Thoracic aorta (tissue), 2 donors: Measurements from ENCODE around the gene C10orf62. TPM values are rescaled to one million over a fixed set of nuclear protein-coding genes. Genes with fewer than 3 reads are reported as not detected.

Experiments used
- ATAC-seq: fragments of 150-250 bp; one replicate; pipeline ENCODE4 v1.8.0; 2017; ENCODE audit warnings: low read depth; ENCODE audit not compliant: insufficient number of reproducible peaks, low FRiP score
- DNase-seq: peaks from one replicate; pipeline ENCODE4 v3.0.0-alpha.2; 2020; ENCODE audit warnings: low spot score
- H3K27ac ChIP-seq, 2 donors: fragments of 200-600 bp; sonication (generic); 1 replicate in 1 of 2; 2 replicates in 1 of 2; pipeline ENCODE4 v1.5.1; 2016; ENCODE audit warnings: mild to moderate bottlenecking in 2 of 2, moderate library complexity in 2 of 2
- H3K27me3 ChIP-seq: fragments of 200-600 bp; sonication (generic); replicated peaks from 2 replicates; pipeline ENCODE4 v1.6.0; 2016; ENCODE audit warnings: mild to moderate bottlenecking; ENCODE audit not compliant: insufficient read depth
- H3K36me3 ChIP-seq: fragments of 200-600 bp; sonication (generic); one replicate; pipeline ENCODE4 v1.5.1; 2016
- H3K4me1 ChIP-seq, 2 donors: fragments of 200-600 bp; sonication (generic); 1 replicate in 1 of 2; 2 replicates in 1 of 2; pipeline versions ENCODE4 v1.5.1 to v1.6.0; 2016; ENCODE audit warnings: low read depth in 2 of 2, mild to moderate bottlenecking in 1 of 2; ENCODE audit not compliant: control insufficient read depth in 1 of 2
- H3K4me3 ChIP-seq: fragments of 200-600 bp; sonication (generic); 2 replicates; pipeline ENCODE4 v1.5.1; 2016; ENCODE audit warnings: mild to moderate bottlenecking
- H3K9me3 ChIP-seq: fragments of 200-600 bp; sonication (generic); 2 replicates; pipeline ENCODE4 v1.5.1; 2016
- CTCF ChIP-seq: fragments of 200-600 bp; sonication (generic); IDR thresholded peaks from one replicate; pipeline ENCODE4 v1.5.1; 2019; ENCODE audit warnings: antibody characterized with exemption
- total RNA-seq, 2 donors: library from RNA; depleted of rRNA; stranded (reverse); fragments of >200 nt; gene quantifications; one replicate each; pipeline versions ENCODE4 v1.1.0 to v1.2.3, GENCODE V29; 2016

Gene C10orf62
- total RNA-seq, 2 donors from 2014 or later: 1.2 TPM; not detected in 1

- H3K9me3 ChIP-seq: no peaks in the 10 kb centered on the region
- peak overlapping the region in 1 of 2 donors; percentile 37 for H3K27ac ChIP-seq
- peaks cover 4 to 13% of the 10 kb centered on the region in 2 donors for H3K4me1 ChIP-seq
- ATAC-seq (no peak), DNase-seq (no peak)
- H3K36me3 ChIP-seq: no peaks in the 10 kb centered on the region
- H3K4me3 ChIP-seq: no peak overlapping the region
- H3K27me3 ChIP-seq: no peaks in the 10 kb centered on the region
- no peak for TF ChIP-seq CTCF
These were observed 38.7 kb downstream of the C10orf62 start for GRCh38 chr10:97628228-97628627.

- ATAC-seq (no peak), DNase-seq (no peak)
- Histone ChIP-seq H3K4me3 (no peak overlapping the region), H3K9me3 (no peaks in the 10 kb centered on the region), H3K27me3 (no peaks in the 10 kb centered on the region), H3K27ac (no peak overlapping the region), H3K4me1 (peaks cover 4 to 13% of the 10 kb centered on the region in 2 donors), H3K36me3 (no peaks in the 10 kb centered on the region)
- TF ChIP-seq CTCF: no peak
These were observed 39.8 kb downstream of the C10orf62 start for GRCh38 chr10:97629289-97629688.

GRCh38 chr10:97631098-97631497 is 41.6 kb downstream of the C10orf62 start:
- no peaks in the 10 kb centered on the region for H3K36me3 ChIP-seq
- H3K9me3 ChIP-seq: no peaks in the 10 kb centered on the region
- peaks cover 4 to 13% of the 10 kb centered on the region in 2 donors for H3K4me1 ChIP-seq
- no peak overlapping the region for H3K4me3 ChIP-seq
- no peak for TF ChIP-seq CTCF
- no peak overlapping the region for H3K27ac ChIP-seq
- DNase-seq (no peak), ATAC-seq (no peak)
- no peaks in the 10 kb centered on the region for H3K27me3 ChIP-seq

GRCh38 chr10:97632949-97633884 is 43.7 kb downstream of the C10orf62 start, which contains the start of gene MORN4:
TSS of gene MORN4 (minus strand) at chr10:97633500. CDS start at chr10:97619653, 13,847 bp downstream.
- peak; percentile 87 for ATAC-seq
- H3K27me3 ChIP-seq: no peaks in the 10 kb centered on the region

More at GRCh38 chr10:97632949-97633884, 43.7 kb downstream of the C10orf62 start, which contains the start of gene MORN4:
- DNase-seq: peak; percentile 80
- peaks cover 4 to 8% of the 10 kb centered on the region in 2 donors for H3K4me1 ChIP-seq
- no peaks in the 10 kb centered on the region for H3K9me3 ChIP-seq
- peak within 1 kb of the TSS; percentile 87 for H3K4me3 ChIP-seq
- TF ChIP-seq CTCF: no peak
- no peak within 1 kb of the TSS for H3K27ac ChIP-seq
- no peaks in the 10 kb centered on the region for H3K36me3 ChIP-seq
